Measurements from ENCODE around the gene UFM1.

DNA sequence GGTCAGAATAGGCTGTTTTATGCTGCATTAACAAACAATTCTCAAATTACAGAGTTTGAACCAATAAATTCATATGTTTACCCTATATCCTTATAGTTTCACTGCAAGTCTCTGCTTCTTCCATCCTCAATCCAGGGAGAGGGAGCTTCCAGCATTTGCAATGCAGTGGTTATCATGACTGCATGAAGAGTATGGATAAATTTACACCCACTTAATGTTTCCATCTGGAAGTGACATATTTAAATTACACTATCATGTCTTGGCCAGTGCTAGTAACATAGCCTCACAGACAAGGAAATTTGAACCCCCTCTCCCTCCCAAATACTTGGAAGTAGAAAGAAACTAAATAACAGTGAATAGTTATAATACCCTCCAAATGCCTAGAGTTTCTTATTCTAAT is 33.5 kb upstream of the UFM1 start:
- TF ChIP-seq, protein P1, sequence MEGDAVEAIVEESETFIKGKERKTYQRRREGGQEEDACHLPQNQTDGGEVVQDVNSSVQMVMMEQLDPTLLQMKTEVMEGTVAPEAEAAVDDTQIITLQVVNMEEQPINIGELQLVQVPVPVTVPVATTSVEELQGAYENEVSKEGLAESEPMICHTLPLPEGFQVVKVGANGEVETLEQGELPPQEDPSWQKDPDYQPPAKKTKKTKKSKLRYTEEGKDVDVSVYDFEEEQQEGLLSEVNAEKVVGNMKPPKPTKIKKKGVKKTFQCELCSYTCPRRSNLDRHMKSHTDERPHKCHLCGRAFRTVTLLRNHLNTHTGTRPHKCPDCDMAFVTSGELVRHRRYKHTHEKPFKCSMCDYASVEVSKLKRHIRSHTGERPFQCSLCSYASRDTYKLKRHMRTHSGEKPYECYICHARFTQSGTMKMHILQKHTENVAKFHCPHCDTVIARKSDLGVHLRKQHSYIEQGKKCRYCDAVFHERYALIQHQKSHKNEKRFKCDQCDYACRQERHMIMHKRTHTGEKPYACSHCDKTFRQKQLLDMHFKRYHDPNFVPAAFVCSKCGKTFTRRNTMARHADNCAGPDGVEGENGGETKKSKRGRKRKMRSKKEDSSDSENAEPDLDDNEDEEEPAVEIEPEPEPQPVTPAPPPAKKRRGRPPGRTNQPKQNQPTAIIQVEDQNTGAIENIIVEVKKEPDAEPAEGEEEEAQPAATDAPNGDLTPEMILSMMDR (IDR thresholded peaks at IDR 0.05) = no peak
- TF ChIP-seq POLR2A (IDR thresholded peaks at IDR 0.05) = no peak
- no peak for TF ChIP-seq POLR2AphosphoS5 (IDR thresholded peaks at IDR 0.05)
- TF ChIP-seq EP300 (IDR thresholded peaks at IDR 0.05; ENCODE audit: low read depth) = no peak
